GM18868 (cell line): ENCODE measurements around the gene NOL9.

Experiments used
- ATAC-seq: cut with Tn5 transposase; IDR thresholded peaks from one replicate; pipeline ENCODE4 v1.9.1; 2021; ENCODE audit warnings: mild to moderate bottlenecking, moderate library complexity; ENCODE audit not compliant: unreplicated experiment

The NOL9 gene

DNA sequence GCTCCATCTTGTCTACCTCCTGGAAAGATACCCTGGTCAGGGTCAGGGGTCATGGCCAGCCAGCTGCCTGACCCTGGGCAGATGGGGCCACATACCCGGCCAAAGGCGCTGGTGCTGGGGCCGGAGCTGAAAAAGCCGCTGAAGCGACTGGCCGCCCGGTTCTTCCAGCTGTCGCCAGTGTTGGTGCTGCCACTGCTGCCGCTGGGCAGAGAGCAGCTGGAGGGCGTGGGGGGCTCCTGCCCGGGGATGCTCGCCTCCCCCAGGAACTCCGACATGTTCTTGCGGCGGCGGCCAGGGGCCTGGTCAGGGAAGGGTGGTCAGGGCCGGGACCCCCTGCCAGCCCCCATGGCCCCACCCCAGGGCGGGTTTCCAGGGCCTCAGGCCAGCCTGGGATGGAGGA, 81.2 kb downstream of the NOL9 start:
- no peak for ATAC-seq

DNA sequence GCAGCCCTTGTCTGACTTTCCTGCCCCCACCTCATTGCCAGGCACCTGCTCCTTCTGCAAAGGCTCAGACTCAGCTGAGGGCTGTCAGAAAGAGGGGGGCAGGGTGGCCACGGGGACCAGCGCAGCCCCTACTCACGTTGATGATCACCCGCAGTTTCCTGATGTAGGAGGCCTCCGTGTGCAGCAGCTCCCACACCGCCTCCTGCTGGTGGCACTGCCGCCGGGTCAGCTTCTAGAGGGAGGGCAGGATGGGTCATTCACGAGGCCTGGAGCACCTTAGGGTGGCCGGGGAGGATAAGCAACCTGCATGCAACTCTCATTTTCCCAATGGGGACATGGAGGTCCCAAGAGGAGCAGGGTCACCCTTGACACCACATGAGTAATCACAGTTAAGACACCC, 81.9 kb downstream of the NOL9 start:
- ATAC-seq, result no peak

DNA sequence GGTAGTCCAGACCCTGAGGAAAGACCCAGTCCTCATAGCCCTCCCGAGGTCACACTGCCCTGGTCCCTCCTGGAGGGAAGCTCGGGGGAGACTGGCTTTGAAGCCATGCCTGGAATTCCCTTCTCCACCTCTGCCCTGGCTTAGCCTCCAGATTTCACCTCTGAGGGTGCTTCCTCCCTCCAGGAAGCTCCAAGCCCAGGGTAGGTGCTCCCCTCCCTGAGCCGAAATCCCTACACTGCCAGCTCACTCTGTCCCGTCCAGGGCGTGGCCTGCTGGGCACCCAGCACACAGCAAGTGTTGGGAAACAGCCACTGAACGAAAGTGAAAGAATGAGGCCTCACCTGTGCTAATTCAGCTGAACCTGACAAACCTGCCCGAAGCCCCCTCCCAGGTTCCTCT, 82.3 kb downstream of the NOL9 start:
- no peak for ATAC-seq
